ENCODE measurements around the gene NRK.
"Not testable (repeated sequence)": the region's sequence is repeated elsewhere in the genome, so short reads cannot be mapped to it uniquely, and the experiment has no call there.

The NRK gene

DNA sequence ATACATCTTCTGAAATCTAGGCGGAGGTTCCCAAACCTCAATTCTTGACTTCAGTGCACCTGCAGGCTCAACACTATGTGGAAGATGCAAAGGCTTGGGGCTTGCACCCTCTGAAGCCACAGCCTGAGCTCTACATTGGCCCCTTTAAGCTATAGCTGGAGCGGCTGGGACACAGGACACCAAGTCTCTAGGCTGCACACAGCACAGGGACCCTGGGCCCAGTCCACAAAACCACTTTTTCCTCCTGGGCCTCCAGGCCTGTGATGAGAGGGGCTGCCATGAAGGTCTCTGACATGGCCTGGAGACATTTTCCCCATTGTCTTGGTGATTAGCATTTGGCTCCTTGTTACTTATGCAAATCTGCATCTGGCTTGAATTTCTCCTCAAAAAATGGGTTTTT lies 27.8 kb downstream of the NRK start:
- not testable (repeated sequence) for H3K27ac Mint-ChIP-seq, H3K9me3 Mint-ChIP-seq, H3K36me3 Mint-ChIP-seq, H3K4me3 Mint-ChIP-seq, H3K4me1 Mint-ChIP-seq, H3K27me3 Mint-ChIP-seq

DNA sequence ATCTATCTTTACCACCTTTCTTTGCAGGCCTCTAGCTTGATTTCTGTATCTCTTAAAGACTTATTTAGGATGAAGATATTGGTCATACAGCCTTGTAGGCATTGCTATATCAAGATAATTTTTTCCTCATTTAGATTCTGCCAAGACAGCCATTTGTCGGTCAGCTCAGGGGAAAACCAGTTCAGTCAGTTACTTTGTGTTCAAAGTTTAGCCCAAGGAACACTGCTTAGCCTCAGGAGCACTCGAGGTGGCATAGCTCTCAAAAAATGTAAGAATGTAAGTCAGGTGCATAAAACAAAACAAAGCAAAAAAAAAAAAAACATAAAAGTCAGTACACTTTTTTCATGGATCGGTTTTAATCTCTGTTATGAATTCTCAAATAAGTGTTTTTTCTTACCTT lies 43.4 kb downstream of the NRK start:
- Mint-ChIP-seq H3K27ac (no peak overlapping the region), H3K4me1 (no peaks in the 10 kb centered on the region), H3K36me3 (no peaks in the 10 kb centered on the region), H3K9me3 (no peaks in the 10 kb centered on the region), H3K4me3 (no peak overlapping the region), H3K27me3 (no peaks in the 10 kb centered on the region)

DNA sequence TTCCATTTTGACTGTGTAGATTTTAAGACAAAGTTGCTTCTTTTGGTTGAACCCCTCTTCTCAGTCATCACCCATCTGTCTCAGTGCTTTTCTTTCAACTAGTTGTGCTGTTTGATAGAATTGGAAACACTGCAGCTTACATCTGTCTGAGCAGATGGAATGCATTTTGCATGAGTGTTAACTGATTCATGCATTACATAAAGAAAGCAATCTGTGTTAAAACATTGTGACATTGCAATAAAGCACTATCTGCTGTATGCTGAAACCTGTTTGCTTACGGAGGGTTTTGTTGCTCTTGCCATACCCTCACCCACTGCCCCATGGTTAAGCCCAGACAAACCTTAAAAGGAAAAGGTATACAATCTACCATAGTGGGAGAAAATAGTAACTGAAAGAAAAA lies 47.4 kb downstream of the NRK start:
- Mint-ChIP-seq H3K4me3 (no peak overlapping the region), H3K27ac (no peak overlapping the region), H3K4me1 (no peaks in the 10 kb centered on the region), H3K9me3 (no peaks in the 10 kb centered on the region), H3K36me3 (no peaks in the 10 kb centered on the region), H3K27me3 (no peaks in the 10 kb centered on the region)

DNA sequence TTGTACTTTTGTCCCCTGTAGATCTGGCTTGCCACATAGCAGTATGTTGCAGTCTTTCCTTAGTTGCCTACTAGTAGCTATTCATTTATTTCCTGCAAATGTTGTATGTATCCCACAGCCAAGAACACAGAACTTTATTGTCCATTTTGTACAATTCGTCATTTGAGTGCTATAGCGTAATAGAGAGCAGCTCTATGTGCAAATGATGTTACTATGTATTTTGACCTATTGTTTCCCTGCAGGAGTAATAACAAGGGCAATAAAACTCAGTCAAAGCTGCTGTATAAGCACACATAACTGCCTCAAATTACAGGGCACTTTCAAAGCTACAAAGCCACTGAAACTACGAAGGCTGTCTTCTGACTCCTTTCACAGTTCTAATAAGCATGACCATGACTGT lies 48.1 kb downstream of the NRK start:
- H3K4me1 Mint-ChIP-seq = no peaks in the 10 kb centered on the region
- no peak overlapping the region for H3K4me3 Mint-ChIP-seq
- H3K27me3 Mint-ChIP-seq = no peaks in the 10 kb centered on the region
- H3K9me3 Mint-ChIP-seq = no peaks in the 10 kb centered on the region
- no peaks in the 10 kb centered on the region for H3K36me3 Mint-ChIP-seq
- H3K27ac Mint-ChIP-seq = no peak overlapping the region

DNA sequence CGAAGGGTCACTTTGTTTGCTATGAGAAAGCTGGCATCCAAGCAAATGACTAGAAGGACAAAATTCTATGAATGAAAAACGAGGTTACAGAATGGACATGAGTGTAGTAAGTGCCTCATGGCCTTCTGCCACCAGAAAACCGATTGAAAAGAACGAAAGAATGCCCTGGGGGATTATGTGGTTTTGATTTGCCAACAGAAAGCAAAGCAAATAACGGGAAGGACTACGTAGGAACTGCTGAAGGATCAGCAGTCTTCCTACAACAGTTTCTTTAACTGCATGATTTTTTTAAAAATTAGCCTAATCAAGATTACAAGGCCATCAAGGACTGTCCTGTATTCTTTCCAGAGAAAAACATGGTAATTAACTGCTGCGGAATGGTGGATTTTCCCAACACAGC lies 50.6 kb downstream of the NRK start:
- Mint-ChIP-seq H3K4me3 (no peak overlapping the region), H3K4me1 (no peaks in the 10 kb centered on the region), H3K36me3 (no peaks in the 10 kb centered on the region), H3K27ac (no peak overlapping the region), H3K9me3 (no peaks in the 10 kb centered on the region), H3K27me3 (no peaks in the 10 kb centered on the region)

DNA sequence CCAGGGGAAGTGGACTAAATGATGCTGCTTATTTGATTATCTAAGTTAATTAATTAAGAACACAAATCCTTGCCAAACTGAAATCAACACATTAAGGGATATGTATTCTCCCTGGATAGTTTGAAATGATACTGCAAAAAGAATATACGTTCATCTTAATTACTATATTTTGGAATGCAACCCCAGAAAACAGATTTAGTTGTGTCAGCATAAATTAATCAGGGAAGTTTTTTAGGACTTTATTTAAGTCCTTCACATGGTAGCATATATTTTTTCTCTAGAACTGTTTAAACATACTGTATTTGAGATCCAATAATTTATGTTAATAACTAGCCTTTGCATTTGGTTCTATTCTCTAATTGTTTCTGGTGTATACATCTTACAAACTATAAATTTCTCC lies 52.5 kb downstream of the NRK start:
- Mint-ChIP-seq H3K4me1 (no peaks in the 10 kb centered on the region), H3K9me3 (no peaks in the 10 kb centered on the region), H3K36me3 (no peaks in the 10 kb centered on the region), H3K27me3 (no peaks in the 10 kb centered on the region), H3K4me3 (no peak overlapping the region), H3K27ac (no peak overlapping the region)

DNA sequence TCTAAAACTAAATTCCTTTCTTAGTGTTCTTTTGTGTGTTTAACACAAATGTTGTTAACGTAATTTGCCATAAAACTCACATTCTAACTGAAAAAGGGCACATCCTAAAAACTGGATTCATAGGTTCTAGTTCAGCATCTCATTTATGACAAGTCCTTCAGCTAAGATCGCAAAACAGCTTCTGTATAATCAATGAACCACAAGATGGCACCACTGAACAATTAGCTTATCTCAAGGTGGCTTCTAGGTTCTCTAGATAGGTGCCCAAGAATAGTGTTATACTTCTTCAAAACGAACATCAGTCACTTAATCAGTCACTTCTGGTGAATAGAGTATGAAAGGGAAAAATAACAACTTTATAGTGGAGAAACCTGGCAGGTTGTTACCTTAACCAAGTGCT lies 54.3 kb downstream of the NRK start:
- H3K4me1 Mint-ChIP-seq = no peaks in the 10 kb centered on the region
- no peaks in the 10 kb centered on the region for H3K27me3 Mint-ChIP-seq
- no peaks in the 10 kb centered on the region for H3K36me3 Mint-ChIP-seq
- H3K9me3 Mint-ChIP-seq = no peaks in the 10 kb centered on the region
- H3K27ac Mint-ChIP-seq = no peak overlapping the region
- H3K4me3 Mint-ChIP-seq = no peak overlapping the region

DNA sequence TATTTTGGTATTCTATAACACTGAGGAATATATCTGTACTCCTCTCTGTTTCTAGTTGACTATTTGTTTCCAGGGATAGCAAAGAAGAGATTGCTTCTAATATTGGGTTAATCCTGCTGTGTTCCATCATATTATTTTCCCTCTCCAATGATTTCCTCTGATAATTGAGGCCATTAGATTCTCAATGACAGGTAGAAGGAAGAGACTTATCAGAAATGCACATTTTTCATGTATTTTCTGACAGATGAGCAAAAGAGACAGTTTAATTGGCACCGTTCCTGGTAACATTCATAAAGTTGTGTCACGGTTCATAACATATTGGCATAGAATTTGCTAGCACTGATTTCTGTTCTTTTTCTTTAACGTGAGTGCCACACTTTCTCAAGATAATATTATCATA lies 58.2 kb downstream of the NRK start:
- Mint-ChIP-seq H3K4me1 (no peaks in the 10 kb centered on the region), H3K27ac (no peak overlapping the region), H3K9me3 (no peaks in the 10 kb centered on the region), H3K4me3 (no peak overlapping the region), H3K36me3 (no peaks in the 10 kb centered on the region), H3K27me3 (no peaks in the 10 kb centered on the region)

DNA sequence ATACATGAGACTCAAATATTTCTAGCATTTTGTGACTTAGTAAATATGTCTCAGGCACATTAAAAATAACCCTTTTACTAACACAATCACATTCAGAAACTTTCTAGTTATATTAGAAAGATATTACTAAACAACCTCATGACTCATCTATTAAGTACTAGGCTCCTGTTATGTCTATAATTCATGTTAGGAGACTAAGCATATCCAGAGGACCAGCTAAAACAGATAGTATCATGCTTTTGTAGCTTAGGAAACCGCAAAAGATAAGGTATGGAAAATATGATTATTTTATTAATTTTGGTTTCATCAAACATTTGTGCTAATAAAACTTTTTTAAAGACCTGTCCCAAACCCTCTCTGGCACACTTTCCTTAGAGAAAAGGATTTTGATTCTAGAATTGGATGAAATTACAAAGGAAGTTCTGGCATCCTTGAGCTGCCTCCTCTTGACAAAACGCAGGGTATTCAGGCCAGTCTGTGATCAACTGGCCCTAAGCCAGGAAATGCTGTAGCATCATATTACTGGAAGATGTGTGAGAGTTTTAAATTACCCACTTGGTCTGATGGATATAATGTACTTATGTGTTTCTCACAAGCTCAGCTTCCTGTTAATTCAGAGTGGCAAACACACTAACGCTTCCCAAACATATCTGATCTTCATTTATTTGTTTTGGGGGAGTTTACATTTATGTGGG lies 60.4 kb downstream of the NRK start:
- H3K27me3 Mint-ChIP-seq = no peaks in the 10 kb centered on the region

DNA sequence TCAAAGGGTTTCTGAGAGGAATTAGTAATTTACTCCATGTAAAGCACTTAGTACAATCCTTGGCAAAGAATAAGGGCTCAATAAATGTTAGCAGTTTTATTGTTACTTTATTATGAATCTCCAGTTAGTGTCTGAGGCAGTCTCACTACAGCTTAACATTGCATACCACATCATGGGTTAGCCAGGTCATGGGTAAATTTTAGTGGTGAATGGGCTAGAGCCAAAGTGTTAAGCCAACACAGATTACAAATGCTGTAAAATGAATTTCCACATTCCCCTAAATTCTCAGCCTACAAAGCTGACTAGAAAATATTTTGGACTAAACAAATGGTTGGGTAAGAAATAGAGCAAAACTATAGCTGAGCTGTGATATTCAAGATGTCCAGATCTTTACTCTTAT lies 72.4 kb downstream of the NRK start:
- Mint-ChIP-seq H3K9me3 (no peaks in the 10 kb centered on the region), H3K27ac (no peak overlapping the region), H3K4me3 (no peak overlapping the region), H3K4me1 (no peaks in the 10 kb centered on the region), H3K36me3 (no peaks in the 10 kb centered on the region), H3K27me3 (no peaks in the 10 kb centered on the region)

More for the DNA sequence above, 60.4 kb downstream of the NRK start:
- Mint-ChIP-seq H3K4me3 (no peak overlapping the region), H3K4me1 (no peaks in the 10 kb centered on the region), H3K27ac (no peak overlapping the region), H3K36me3 (no peaks in the 10 kb centered on the region), H3K9me3 (no peaks in the 10 kb centered on the region)

DNA sequence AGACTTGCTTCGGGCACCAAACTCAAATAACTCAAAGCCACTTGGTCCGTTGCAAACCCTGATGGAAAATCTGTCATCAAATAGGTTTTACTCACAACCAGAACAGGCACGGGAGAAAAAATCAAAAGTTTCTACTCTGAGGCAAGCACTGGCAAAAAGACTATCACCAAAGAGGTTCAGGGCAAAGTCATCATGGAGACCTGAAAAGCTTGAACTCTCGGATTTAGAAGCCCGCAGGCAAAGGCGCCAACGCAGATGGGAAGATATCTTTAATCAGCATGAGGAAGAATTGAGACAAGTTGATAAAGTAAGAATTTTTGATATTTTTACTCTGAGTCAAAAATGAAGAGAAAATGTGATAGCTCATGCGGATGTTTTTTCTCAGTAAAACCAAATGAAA lies 87.2 kb downstream of the NRK start:
- no peak overlapping the region for H3K27ac Mint-ChIP-seq
- no peaks in the 10 kb centered on the region for H3K27me3 Mint-ChIP-seq
- no peak overlapping the region for H3K4me3 Mint-ChIP-seq
- no peaks in the 10 kb centered on the region for H3K36me3 Mint-ChIP-seq
- H3K4me1 Mint-ChIP-seq = no peaks in the 10 kb centered on the region
- no peaks in the 10 kb centered on the region for H3K9me3 Mint-ChIP-seq

DNA sequence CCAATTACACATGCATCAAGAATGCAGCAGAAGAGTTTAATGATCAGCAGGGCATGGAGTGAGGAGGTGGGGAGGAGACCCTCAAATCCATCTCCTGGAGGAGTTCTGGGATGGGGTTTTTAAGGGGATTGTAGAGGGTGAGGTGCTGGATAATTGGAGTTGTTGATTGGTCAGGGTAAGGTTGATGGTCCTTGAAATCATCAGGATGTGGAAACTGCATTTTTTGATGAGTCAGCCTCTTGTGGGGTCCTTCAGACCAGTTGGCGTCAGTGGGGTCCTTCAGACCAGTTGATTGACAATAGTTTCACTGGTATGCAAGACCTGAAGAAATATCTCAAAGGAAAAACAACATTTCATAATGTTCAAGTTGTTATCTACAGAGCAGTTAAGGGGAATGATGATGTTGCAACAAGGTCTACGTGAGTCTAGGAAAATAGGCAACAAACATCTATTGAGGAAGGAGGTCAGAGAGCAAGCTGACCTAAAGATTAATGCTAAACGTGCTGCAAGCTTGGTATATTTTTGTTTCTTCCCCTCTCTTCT lies 88.3 kb downstream of the NRK start:
- H3K36me3 Mint-ChIP-seq = no peaks in the 10 kb centered on the region
- H3K4me3 Mint-ChIP-seq = no peak overlapping the region
- no peaks in the 10 kb centered on the region for H3K27me3 Mint-ChIP-seq
- H3K4me1 Mint-ChIP-seq = no peaks in the 10 kb centered on the region
- H3K27ac Mint-ChIP-seq = no peak overlapping the region
- no peaks in the 10 kb centered on the region for H3K9me3 Mint-ChIP-seq

DNA sequence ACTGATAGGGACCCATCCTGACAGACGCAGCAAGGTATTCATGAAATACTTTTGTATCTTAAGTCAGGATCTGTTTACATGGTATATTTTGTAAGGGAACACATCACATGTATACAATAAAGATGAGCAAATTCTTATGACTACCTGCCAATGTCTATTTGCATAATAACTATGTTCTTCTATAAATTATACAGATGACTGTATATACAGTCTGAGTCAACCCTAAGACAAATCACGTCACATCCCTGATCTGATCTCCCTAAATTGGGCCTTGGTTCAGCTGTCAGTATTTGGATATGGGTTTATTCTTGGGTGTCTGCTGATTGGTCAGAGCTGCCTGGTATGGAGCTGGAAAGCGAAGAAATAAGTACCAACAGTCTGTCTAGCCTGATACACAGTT lies 122.9 kb downstream of the NRK start:
- H3K4me1 Mint-ChIP-seq = no peaks in the 10 kb centered on the region
- no peaks in the 10 kb centered on the region for H3K27me3 Mint-ChIP-seq
- no peaks in the 10 kb centered on the region for H3K36me3 Mint-ChIP-seq
- no peaks in the 10 kb centered on the region for H3K9me3 Mint-ChIP-seq
- no peak overlapping the region for H3K4me3 Mint-ChIP-seq
- H3K27ac Mint-ChIP-seq = no peak overlapping the region

DNA sequence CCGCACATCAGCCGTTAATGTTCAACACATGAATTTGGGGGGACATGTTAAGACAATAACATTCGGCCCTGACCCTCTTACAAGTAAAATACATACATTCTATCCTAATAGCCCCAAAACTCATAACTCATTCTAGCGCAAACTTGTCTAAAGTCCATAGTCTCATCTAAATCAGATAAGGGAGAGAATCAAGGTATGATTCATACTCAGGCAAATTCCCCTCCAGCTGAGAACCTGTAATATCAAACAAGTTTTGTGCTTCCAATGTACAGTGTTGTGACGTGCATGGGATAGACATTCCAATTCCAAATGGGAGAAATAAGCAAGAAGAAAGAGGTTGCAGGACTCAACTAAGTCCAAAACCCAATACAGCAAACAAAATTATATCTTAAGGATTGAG lies 147.1 kb downstream of the NRK start:
- no peaks in the 10 kb centered on the region for H3K27me3 Mint-ChIP-seq
- H3K4me1 Mint-ChIP-seq = no peaks in the 10 kb centered on the region
- H3K36me3 Mint-ChIP-seq = no peaks in the 10 kb centered on the region
- no peaks in the 10 kb centered on the region for H3K9me3 Mint-ChIP-seq
- H3K27ac Mint-ChIP-seq = no peak overlapping the region
- H3K4me3 Mint-ChIP-seq = no peak overlapping the region

DNA sequence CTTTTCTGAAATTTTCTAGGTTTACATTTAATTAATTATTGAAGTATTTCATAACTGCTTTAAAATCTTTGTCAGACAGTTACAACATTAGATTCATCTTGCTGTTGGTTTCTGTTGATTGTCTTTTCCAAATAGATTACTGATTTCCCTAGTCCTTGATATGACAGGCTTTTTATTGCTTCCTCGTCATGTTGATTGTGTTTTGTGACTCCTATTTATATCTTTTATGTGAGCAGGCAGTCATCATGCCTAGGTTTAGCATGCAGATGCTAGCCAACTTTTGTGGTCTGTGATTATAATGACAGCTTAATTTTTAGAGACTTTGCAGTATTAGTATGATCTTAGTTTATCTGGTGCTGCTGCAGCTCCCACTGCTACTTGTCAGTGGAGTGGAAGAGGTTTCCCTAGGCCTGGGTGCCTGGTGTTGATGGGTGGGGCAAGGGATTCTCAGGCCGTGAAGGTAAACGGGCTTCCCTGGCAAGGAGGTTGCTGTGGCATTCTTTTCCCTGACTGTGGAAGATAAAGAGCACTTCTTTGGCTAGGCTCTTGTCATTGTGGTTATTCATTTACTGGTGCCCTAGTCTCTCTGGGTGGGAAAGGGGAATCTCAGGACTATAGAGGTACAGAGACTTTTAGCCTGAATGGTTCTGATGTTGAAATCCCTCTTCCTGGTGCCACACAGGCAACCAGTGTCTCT lies 150.5 kb downstream of the NRK start:
- no peaks in the 10 kb centered on the region for H3K27me3 Mint-ChIP-seq

DNA sequence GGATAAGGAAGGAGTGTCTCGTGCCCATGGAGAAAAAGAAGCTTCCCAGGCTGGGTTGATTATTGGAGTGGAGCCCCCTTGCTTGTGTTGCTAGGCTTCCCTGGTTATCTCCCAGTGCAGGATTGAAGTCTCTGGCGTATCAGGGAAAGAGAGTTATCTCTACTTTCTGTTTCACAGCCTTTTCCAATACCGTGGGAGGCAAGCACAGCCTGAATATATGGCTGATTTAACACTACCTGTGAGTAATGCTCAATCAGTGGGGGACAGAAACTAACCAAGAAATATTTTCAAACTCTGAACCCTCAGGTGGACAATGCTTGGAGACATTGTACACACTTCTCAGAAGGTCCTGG lies 151.0 kb downstream of the NRK start:
- Mint-ChIP-seq H3K27me3 (no peaks in the 10 kb centered on the region), H3K27ac (no peak overlapping the region)

More for the DNA sequence above, 150.5 kb downstream of the NRK start:
- Mint-ChIP-seq H3K4me3 (no peak overlapping the region), H3K36me3 (no peaks in the 10 kb centered on the region), H3K9me3 (no peaks in the 10 kb centered on the region), H3K4me1 (no peaks in the 10 kb centered on the region), H3K27ac (no peak overlapping the region)

DNA sequence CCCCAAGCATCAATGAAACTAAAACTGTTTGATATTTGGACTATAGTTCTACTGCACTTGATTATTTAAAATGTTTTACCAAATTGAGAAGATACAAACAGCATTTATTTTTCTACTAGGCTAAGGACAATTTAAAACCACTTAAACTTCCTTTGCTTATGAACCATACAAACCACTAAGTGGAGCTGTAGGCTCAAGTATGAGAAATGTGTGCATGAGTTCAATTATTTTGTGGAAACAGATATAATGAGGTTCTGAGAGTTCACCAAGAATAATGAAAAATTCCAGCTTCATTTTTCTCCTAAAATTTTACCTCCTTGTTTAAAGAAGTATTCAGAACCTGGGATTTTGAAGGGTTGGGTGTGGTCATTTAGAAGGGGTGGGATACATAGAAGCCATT lies 153.0 kb downstream of the NRK start:
- Mint-ChIP-seq H3K36me3 (no peaks in the 10 kb centered on the region), H3K27me3 (no peaks in the 10 kb centered on the region), H3K27ac (no peak overlapping the region), H3K9me3 (no peaks in the 10 kb centered on the region), H3K4me3 (no peak overlapping the region), H3K4me1 (no peaks in the 10 kb centered on the region)

More for the DNA sequence above, 151.0 kb downstream of the NRK start:
- H3K36me3 Mint-ChIP-seq = no peaks in the 10 kb centered on the region
- H3K4me3 Mint-ChIP-seq = no peak overlapping the region
- no peaks in the 10 kb centered on the region for H3K4me1 Mint-ChIP-seq
- H3K9me3 Mint-ChIP-seq = no peaks in the 10 kb centered on the region

Measured in activated naive CD4-positive, alpha-beta T cell treated with anti-CD3 and anti-CD28 coated beads, Interleukin-2, amount 50 U/mL, for 24 hours (primary cell).